Left ventricle myocardium inferior (tissue), 1 donor: ENCODE data around the gene ACY1. TPM values are rescaled to one million over a fixed set of nuclear protein-coding genes. Genes with fewer than 3 reads are reported as not detected.

Source experiments
- DNase-seq: peaks from one replicate; pipeline ENCODE4 v3.0.0-alpha.2; 2020
- H3K27ac ChIP-seq: fragments of 200-600 bp; replicated peaks from 2 replicates; pipeline ENCODE4 v1.8.0; 2021
- H3K27me3 ChIP-seq: fragments of 200-600 bp; 2 replicates; pipeline ENCODE4 v1.8.0; 2021; ENCODE audit warnings: low read depth
- H3K36me3 ChIP-seq: fragments of 200-600 bp; 2 replicates; pipeline ENCODE4 v1.8.0; 2021
- H3K4me1 ChIP-seq: fragments of 200-600 bp; 2 replicates; pipeline ENCODE4 v1.8.0; 2021
- H3K4me3 ChIP-seq: fragments of 200-600 bp; 2 replicates; pipeline ENCODE4 v1.8.0; 2021; ENCODE audit warnings: mild to moderate bottlenecking, moderate library complexity
- H3K9me3 ChIP-seq: fragments of 200-600 bp; replicated peaks from 2 replicates; pipeline ENCODE4 v1.8.0; 2021
- CTCF ChIP-seq: fragments of 200-600 bp; IDR thresholded peaks from 2 replicates; pipeline ENCODE4 v1.8.0; 2021; ENCODE audit warnings: antibody characterized with exemption, mild to moderate bottlenecking, borderline replicate concordance
- intact Hi-C: fragments of 100-400 bp; cut with micrococcal nuclease; formaldehyde crosslinking; loops from one replicate; pipeline ENCODE4 v1.11.0; 2022
- total RNA-seq: library from RNA; stranded (reverse); fragmentation: NEBNext Ultra II Directional; extraction: Animal tissue kit (Norgen Biotek cat#: 25700); gene quantifications from one replicate; pipeline ENCODE4 v1.2.1, GENCODE V29; 2021
- donor health status: DM: no; HTN: yes; CAD: no; lungs with severe emphysema.

ACY1 gene
- total RNA-seq, 1 donor from 2014 or later: 20.2 TPM

- peak overlapping the region; percentile 80 for H3K27ac ChIP-seq
- peaks cover 51% of the 10 kb centered on the region for H3K4me1 ChIP-seq
- TF ChIP-seq CTCF: peak; percentile 84
- peak; percentile 67 for DNase-seq
- H3K9me3 ChIP-seq: no peaks in the 10 kb centered on the region
- intact Hi-C loops: loop anchor here (1.0 to 10.0 kb wide), 3 partner anchors 51 to 138 kb away; partner anchors contain the start of gene DUSP7
- H3K27me3 ChIP-seq: no peaks in the 10 kb centered on the region
- H3K4me3 ChIP-seq: no peak overlapping the region
- H3K36me3 ChIP-seq: no peaks in the 10 kb centered on the region
These were observed 20.9 kb downstream of the ACY1 start for GRCh38 chr3:52004163-52004787.

GRCh38 chr3:52004906-52005395, 21.6 kb downstream of the ACY1 start:
- DNase-seq: no peak
- H3K27ac ChIP-seq: peak overlapping the region; percentile 80

DNA sequence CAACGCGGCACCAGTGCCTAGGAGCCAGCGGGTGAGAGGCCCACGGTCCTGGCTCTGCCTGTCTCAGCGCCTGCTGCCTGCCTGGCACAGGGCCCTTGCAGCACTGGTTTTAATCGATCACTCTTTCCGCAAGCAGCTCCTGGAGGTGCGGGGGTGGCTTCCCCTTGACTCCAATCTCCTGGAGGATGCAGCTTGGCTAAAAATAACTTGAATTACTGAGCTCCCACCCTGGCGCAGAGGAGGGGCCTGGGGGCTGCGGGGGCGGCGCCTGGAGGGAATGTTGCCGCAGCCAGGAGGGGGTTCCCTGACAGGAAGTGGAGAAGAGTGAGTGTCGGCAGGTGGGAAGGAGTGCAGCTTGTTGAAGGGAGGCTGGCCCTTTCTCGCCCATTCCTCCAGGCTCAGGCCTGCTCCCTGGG, 22.2 kb downstream of the ACY1 start:
- Histone ChIP-seq H3K27me3 (no peaks in the 10 kb centered on the region), H3K4me3 (peak overlapping the region; percentile 34), H3K9me3 (no peaks in the 10 kb centered on the region), H3K36me3 (no peaks in the 10 kb centered on the region), H3K4me1 (peaks cover 51% of the 10 kb centered on the region), H3K27ac (peak overlapping the region; percentile 80)
- TF ChIP-seq CTCF: no peak
- no peak for DNase-seq
- intact Hi-C loops: loop anchor here (10.0 kb wide), 1 partner anchor 49 kb away; the partner anchor contains the start of gene DUSP7

More at GRCh38 chr3:52004906-52005395, 21.6 kb downstream of the ACY1 start:
- H3K4me3 ChIP-seq: peak overlapping the region; percentile 34
- intact Hi-C loops: loop anchor here (1.0 to 10.0 kb wide), 3 partner anchors 50 to 137 kb away; partner anchors contain the start of gene DUSP7
- no peaks in the 10 kb centered on the region for H3K27me3 ChIP-seq
- peaks cover 51% of the 10 kb centered on the region for H3K4me1 ChIP-seq
- TF ChIP-seq CTCF: no peak
- no peaks in the 10 kb centered on the region for H3K9me3 ChIP-seq
- no peaks in the 10 kb centered on the region for H3K36me3 ChIP-seq

GRCh38 chr3:52006017-52006819, 22.9 kb downstream of the ACY1 start:
- Histone ChIP-seq H3K4me1 (peaks cover 51% of the 10 kb centered on the region), H3K36me3 (no peaks in the 10 kb centered on the region), H3K4me3 (peak overlapping the region; percentile 34), H3K27ac (peak overlapping the region; percentile 80), H3K9me3 (no peaks in the 10 kb centered on the region), H3K27me3 (no peaks in the 10 kb centered on the region)
- no peak for TF ChIP-seq CTCF
- no peak for DNase-seq
- intact Hi-C loops: loop anchor here (10.0 kb wide), 1 partner anchor 49 kb away; the partner anchor contains the start of gene DUSP7

GRCh38 chr3:52006820-52007133, 23.4 kb downstream of the ACY1 start:
- no peak for TF ChIP-seq CTCF
- H3K27ac ChIP-seq: peak overlapping the region; percentile 80
- intact Hi-C loops: loop anchor here (10.0 kb wide), 1 partner anchor 48 kb away; the partner anchor contains the start of gene DUSP7

More at GRCh38 chr3:52006820-52007133, 23.4 kb downstream of the ACY1 start:
- Histone ChIP-seq H3K4me3 (no peak overlapping the region), H3K27me3 (no peaks in the 10 kb centered on the region), H3K36me3 (no peaks in the 10 kb centered on the region), H3K4me1 (peaks cover 45% of the 10 kb centered on the region), H3K9me3 (no peaks in the 10 kb centered on the region)
- DNase-seq: no peak
